GM21529 (cell line): ENCODE results near the gene NDC1.
"Not testable (repeated sequence)": the region's sequence is repeated elsewhere in the genome, so short reads cannot be mapped to it uniquely, and the experiment has no call there.

Experiments
- ATAC-seq: cut with Tn5 transposase; IDR thresholded peaks from one replicate; pipeline ENCODE4 v1.9.1; 2021; ENCODE audit not compliant: unreplicated experiment

NDC1 gene

DNA sequence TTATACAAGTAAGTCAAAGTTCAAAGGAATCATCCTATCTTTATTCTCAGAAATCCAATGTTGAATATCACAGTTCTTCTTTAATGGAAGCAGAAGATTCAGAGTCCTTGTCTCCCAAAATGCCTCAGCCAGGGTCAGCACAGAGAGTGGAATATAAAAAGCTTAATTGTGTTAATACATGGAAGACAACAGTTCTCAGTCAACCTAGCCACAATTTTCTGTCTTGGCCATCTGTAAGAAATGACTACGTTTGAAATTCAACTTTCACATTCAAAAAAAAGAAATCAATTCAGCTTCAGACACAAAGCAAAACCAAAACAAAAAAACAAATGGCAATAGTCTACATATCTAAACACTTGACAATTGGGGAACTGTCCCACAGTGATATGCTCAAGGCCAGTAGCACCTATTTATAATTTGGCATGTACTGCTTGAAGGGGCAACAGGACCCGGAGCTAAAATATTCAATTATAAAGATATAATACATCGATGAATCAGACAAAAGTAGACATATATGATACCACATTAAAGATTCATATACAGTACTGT lies 71.8 kb downstream of the NDC1 start:
- ATAC-seq: no peak

DNA sequence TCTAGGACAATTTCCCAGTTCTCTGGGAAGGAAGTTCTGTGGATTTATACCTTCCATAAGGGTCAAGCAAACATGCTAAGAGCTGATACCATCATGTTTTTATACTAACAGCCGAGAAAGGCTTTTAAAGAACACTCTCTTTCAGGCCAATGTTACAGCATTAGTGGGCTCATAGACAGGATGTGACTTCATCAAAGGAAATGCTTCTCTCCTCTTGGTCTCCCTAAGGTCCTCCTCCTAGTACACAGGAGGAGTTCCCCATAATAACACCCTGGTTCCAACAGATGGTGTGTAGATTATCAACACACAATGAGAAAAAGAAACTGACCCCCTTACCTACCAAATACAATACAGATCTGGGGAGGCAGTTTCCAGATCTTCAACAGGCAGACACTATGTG lies 72.4 kb downstream of the NDC1 start:
- no peak for ATAC-seq

DNA sequence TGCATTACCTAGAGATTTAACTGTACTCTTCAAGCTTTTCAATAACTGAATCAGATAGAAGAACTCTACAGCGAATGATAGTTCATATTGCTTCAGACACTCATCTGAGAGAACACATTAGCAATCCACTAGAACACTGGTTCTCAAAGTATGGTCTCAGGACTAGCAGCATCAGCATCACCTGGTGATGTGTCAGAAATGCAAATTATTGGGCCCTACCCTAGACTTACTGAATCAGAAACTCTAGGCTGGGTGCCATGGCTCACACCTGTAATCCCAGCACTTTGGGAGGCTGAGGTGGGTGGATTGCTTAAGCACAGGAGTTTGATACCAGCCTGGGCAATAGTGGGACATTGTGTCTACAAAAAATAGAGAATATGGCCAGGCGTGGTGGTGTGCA lies 74.2 kb downstream of the NDC1 start:
- no peak for ATAC-seq

DNA sequence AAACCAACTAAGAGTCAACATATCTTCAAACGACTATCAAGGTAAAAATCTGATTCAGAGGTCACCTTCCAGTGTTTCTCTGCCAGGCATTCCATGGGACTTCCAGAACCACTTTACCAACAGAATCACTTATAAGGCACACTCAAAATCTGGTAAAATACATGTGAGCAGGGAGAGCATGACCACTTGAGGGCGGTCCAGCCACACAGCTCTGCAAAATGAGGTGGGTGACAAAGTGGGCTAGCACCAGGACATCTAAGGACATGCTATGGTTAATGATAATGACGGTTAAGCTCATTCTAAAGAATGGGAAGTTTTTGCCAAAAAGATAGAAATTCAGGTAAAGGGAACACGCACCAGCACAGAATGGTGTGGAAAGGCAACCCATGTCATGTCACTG lies 74.6 kb downstream of the NDC1 start:
- ATAC-seq: no peak

DNA sequence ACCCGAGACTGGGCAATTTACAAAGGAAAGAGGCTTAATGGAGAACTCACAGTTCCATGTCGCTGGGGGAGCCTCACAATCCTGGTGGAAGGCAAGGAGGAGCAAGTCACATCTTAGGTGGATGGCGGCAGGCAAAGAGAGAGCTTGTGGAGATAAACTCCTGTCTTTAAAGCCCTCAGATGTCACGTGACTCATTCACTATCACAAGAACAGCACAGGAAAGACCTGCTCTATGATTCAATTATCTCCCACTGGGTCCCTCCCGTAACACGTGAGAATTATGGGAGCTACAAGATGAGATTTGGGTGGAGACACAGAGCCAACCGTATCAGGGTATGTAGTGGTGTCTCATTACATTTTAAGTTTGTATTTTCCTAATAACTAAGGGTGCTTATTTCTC lies 77.6 kb downstream of the NDC1 start:
- ATAC-seq: not testable (repeated sequence)

DNA sequence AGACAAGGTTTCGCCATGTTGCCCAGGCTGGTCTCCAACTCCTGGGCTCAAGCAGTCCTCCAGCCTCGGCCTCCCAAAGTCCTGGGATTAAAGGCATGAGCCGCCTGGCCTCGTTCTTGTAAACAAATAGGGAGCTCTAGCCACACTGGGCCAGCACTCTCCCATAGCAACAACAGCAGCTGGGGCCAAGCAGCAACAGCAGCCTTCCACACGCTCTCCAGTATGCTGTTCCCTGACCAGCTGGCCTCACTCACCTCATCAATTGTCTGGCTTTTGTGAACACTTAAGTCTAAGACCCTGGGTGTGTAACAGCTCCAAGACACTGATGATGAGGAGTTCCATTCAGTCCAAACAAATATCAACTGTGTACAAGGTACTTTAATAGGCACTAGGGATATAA lies 82.2 kb downstream of the NDC1 start:
- ATAC-seq: no peak

DNA sequence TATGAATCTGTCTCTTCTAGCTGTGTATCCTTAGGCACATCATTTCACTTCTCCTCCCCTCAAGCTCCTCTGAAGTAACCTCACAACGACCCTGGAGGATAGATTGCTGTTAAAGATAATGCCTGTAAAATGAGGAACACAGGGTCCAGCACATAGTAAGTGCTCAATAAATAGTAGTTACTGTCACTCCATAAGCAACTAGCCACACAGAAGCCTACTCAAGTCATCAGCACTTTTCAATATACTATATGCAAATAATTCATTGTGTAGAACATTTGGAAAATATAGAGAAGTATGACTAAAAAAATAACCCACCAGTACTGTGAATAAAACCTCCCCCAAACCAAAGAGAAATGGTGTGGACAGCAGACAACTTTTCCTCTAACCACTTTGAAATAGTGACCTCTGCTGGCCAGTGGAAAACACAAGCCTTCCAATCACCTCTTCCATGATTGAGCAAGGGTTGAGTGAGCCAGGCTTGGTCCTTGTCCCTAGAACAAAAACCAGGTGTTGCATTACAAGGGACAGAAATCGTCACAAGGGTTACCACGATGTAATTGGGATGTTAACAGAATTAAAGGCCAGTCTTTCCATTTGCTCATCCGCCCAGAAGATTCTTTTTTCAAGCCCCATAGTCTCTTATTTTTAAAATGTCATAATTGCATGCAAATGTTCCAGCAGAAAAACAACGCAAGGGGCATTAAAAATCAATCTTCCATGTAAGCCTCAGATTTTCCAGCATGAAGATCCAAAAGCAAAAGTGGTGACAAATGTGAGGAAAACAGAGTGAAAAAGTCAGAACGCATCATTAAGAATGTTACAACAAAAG lies 83.4 kb downstream of the NDC1 start:
- no peak for ATAC-seq

DNA sequence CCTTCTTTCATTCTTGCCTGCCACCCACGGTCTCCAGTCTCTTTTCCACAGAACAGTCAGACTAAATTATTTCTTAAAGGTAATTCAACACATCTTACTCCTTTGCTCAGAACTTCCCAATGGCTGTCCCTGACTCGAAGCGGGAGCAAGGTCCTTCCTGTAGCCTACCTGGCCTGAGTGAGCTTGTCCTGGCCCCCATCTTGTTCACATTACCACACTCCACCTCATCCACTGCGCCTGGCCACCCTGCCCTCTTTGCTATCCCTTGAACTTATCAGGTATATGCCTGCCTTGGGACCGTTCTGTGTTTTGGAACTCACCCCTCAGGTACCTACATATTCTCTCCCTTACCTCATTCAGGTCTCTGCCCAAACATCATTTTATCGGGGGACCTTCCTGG lies 85.8 kb downstream of the NDC1 start:
- ATAC-seq: no peak

DNA sequence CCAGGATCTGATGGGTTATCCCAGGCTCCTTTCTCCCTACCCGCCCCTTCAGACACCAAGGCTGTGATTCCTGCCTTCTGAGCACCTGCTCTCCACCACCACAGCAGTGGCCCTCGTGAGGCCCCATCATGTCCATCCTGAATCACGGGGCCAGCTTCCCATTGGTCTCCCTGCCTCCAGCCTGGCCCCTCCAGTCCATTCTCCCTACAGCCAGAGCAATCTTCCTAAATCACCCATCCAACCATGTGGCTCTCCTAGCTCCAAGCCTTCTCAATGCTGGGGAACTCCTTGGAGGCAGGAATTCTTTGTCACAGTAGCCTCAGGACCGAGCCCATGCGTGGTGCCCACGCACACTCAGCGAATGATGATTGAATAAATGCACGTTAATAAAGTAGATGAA lies 90.3 kb downstream of the NDC1 start:
- no peak for ATAC-seq

DNA sequence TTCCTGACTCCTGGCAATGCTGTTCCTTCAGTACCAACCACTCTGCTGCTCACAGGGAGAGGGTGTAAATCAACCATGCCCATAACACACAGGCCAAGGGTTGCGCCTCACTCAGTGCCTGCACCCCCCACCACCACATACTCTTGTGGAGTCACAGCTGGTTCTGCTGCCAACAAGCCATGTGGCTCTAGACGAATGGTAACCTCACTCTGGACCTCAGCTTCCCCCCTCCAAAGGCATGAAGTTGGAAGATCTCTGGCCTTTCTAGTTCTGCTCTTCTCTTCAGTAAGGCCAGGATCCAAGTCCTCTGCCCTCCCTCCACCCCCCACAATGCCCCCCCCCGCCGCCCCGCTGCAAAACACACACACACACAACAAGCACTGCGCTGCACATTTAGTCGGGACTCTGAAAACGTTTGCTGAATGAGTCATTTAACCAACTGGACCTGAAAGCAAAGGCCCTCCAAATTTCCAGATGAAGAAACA lies 97.4 kb downstream of the NDC1 start:
- ATAC-seq: no peak

DNA sequence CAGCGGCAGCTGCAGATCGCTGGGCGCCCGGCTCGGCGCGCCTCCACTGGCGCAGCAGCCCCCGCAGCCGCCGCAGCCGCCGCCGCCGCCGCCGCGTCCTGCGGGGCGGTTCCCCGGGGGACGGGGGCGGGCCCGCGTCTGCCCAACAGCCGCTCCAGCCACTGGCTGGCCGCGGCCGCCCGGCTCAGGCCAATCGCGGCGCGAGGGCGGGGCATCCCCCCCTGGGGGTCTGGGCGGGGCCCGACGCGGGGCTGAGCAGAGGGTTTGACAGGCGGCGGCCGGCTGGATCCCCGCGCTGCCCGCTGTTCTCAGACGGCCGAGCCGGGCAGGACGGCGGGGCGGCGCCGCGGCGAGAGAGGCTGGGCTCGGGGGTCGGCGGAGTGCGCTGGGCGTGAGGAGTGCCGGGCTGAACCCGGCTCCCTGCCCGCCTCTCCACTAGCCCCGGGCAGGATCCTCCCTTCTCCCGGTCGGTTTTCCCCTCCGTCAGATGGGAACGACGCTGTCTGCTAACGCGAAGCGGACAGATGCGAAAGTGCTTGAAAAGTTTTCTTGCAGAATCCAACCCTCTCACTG lies 98.9 kb downstream of the NDC1 start, which contains the start of gene GLIS1:
Gene GLIS1 (minus strand): TSS at position 56 of the 573 bp plus-strand sequence. CDS start 1,100 bp downstream, outside the sequence.
- ATAC-seq: peak; percentile 94

DNA sequence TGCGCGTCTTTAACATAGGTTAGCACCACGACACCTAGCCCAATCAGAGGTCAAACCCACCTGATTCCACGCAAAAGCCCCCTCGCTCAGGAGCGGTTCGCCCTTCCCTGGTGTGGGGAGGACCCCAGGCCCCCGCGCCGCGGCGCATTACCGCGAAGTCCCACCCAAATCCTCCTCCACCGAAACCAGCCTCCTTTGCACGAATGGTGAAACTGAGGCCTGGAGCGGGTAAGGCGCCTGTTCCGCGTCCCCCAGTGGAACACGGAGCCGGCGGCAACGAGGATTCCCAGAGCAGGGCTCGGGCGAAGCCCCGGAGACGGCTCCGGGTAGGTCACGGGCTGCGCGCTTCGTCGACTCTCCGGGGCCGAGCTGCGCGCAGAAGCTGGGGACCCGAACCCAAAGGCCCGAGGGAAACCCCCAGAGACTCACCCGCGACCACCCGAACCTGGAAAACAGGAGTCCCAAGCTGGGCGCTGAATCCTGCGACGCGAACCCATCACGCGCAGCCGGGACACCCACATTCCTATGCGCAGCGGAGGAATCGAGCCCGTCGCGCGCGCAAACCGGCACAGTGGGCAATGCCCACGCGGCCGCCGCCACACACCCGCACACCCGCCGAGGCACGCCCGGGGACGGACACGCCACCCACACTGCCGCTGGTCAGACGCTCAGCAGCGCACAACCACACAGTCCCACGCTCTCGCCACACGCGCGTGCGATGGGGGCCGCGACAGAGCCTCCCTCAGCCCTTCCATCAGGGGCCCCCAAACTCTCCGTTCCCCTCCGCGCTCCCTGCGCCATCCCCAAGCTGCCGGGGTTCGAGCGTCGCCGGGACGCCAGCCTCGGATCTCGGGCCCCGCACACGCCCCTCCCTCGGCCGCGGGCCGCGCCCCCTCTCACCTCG lies 99.6 kb downstream of the NDC1 start:
- peak; percentile 15 for ATAC-seq

DNA sequence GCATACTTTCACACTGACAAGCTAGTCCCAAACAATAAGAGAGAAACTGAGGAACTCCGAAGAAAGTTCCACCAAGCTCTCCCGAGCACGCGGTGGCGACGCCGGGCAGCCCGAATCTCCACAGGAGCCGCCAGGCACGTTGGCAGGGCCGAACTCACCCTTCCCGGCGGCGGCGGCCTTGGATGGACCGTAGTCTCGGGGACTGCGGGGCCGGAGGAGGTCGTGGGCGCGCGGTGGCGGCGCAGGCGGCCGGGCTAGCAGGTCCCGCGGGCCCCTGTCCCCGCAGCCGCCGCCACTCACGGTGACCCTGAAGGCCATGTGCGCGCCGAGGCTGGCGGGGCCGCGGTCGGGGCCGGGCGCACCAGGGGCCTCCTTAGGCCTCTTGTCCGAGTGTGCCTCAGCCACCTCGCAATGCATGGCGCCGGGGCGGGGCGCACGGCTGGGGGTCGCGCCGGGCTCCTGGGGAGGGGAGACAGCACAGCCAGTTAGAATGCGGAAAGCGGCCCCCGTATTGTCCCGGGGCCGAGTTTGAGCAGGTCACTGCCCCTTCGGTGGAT lies 100.4 kb downstream of the NDC1 start:
- no peak for ATAC-seq

DNA sequence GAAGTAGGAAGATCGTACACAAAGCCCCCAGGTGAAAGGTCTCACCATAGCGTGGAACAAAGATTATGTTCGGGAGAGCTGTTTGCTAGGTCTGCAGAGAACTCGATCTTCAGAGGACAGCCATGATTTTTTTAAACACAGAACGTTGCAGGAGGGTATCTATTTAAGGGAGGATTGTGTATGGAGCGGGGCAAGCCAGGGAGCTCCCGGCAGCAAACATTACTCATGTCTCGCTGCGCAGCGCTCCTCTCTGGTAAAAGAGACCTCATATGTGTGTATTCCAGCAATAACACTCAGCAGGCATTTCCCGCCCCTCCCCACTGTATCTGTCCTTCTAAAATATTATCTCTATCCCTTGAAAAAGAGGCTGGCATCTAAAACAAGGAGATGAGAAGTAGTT lies 101.8 kb downstream of the NDC1 start:
- ATAC-seq: no peak

DNA sequence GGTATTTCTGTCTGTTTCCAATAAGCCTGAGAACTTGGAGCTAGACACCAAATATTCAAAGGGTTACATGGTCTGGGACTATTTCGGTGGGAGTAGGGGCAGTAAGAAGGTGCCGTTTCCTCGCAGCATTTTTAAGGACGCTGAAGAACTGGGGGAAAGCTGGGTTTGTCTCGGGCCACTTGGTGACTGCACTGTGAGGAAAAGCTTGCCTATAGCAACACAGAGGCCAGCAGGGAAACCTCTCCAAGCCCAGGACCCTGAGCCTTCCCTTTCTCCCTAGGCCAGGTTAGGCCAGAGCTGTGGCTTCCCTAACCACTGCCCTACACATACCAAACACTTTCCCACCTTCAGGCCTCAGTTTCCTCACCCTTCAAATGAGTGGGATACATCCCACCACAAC lies 102.4 kb downstream of the NDC1 start:
- no peak for ATAC-seq

DNA sequence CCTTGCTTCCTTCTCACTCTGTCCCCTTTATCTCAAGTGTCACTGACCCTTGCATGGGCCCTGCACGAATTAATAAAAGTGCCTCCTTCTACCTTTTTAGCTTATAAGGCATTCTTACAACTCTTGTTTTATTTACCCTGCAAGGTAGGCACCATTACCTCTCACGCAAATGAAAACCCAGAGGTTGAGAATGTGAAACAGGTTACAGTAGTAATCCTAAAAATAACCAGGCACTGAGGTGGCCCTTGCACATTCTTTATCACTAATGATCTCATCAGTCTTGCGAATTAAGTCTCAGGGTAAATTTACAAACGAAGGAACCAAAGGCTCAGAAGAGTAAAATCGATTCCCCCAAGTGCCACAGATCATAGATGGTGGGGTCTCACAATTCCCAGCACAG lies 102.8 kb downstream of the NDC1 start:
- ATAC-seq: no peak

DNA sequence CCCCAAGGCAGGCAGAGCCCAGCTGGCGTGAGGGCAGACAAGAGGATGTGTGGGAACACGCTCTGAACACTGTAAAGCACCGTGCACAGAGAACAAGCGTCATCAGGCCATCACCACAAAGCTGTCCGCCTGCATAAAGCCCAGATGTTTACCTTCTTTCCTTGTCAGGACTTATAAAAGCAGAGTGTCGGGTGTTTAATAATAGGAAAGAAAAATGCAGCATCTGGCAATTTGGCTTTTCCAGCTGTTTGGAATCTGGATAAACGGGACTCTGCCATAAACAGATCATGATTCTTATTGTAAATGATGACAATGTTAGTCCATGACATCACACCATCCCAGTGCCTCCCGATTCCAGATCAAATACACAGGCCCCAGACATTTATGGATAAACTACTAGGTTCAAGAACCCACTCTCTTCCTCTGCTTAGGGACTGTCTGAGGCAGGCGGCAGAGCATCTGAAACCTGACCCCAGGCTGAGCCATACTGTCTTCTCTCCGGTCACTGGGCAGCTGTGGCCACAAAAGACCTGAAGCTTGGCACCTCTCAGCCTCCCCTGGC lies 103.4 kb downstream of the NDC1 start:
- ATAC-seq: no peak

DNA sequence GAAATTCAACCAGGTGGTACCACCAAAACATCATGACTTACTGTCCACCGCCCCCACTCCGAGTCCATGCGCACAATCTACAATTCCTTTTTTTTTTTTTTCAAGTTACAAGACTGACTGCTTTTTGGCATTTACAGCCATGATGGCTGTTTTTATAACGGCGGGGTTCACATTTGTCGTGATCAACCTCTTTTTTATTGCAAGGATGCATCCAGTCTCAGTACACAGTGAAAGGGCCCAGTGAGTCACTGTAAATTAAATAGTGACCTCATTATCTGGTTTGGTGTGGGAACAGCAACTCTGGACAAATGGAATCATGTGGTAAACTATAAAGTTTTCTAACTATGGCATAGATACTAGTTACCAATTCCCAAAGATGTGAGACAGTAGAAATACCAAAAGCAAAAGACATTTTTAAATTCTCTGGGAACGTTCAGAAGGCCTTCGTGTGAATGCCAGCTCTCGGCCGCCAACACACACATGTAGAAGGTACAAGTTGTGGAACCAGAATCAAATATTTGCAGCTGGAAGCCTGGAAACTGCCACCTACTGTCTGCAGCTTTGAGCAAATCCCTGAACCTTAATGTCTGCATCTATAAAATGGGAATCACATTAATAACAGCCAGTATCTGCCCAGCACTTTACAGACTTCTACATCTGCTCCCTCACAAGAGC lies 104.0 kb downstream of the NDC1 start:
- no peak for ATAC-seq

DNA sequence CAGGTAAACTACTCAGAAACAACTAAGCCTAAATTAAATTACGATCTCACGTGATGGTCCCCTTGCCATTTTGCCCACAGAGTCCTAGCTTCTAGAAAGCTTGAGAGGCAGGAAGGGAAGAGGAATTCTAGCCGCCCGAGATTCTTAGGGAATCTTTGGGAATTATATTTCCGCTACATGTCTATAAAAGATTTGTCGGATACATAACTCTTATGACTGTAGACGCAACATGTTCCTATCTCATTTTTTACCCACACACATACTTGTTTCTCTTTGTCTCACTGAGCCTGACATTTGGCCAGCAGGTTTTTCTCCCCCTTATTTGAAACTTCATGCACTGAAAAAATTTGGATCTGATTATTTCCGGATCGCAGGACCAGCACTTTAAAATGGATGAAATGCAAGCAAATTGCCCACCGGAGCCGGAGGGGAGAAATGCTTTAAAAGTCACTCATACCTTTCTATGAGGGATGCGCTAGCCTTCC lies 104.6 kb downstream of the NDC1 start:
- no peak for ATAC-seq

DNA sequence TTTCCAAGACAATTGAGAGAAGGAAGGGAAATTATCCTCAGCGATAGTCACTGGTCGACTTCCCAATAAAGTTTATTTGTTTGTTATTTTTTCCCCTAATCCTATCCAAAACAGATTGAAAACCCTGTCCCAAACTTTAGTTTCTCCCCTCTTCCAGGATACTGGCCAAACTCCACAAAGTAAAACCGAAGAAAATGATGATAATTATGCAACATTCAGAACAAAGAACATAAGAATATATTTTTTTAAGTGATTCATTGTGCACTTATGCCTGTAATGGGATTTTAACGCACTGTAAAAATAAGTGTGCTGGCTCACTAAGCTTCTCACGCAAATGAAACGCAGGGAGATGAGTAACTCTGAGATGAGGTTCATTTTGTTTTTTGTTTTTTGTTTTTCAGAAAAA lies 105.2 kb downstream of the NDC1 start:
- no peak for ATAC-seq
